Liver (tissue), 9 donors: ENCODE results near the gene DCUN1D2. TPM values are rescaled to one million over a fixed set of nuclear protein-coding genes. Genes with fewer than 3 reads are reported as not detected.

Source experiments
- DNase-seq: peaks from one replicate; pipeline ENCODE4 v3.0.0-alpha.2; 2017; ENCODE audit warnings: low spot score
- H3K27ac ChIP-seq, 2 donors: one replicate each; pipeline ENCODE4 v1.7.0; 2013; ENCODE audit warnings: inconsistent platforms in 2 of 2, low read length in 2 of 2, control low read depth in 1 of 2, low read depth in 1 of 2, mild to moderate bottlenecking in 1 of 2
- H3K27me3 ChIP-seq, 4 donors: one replicate each; pipeline versions ENCODE4 v1.6.1 to v1.7.0; 2013; ENCODE audit warnings: low read length in 3 of 4, inconsistent platforms in 1 of 4, mild to moderate bottlenecking in 1 of 4, moderate library complexity in 1 of 4; ENCODE audit not compliant: control insufficient read depth in 4 of 4, insufficient read depth in 4 of 4
- H3K36me3 ChIP-seq, 4 donors: one replicate each; pipeline versions ENCODE4 v1.6.1 to v1.7.0; 2013; ENCODE audit warnings: low read length in 3 of 4, mild to moderate bottlenecking in 3 of 4, low read depth in 1 of 4, moderate library complexity in 1 of 4; ENCODE audit not compliant: control insufficient read depth in 4 of 4, insufficient read depth in 3 of 4
- H3K4me1 ChIP-seq, 4 donors: one replicate each; pipeline versions ENCODE4 v1.6.1 to v1.7.0; 2013; ENCODE audit warnings: low read length in 3 of 4, mild to moderate bottlenecking in 3 of 4, moderate library complexity in 1 of 4; ENCODE audit not compliant: control insufficient read depth in 4 of 4, insufficient read depth in 4 of 4
- H3K4me3 ChIP-seq, 3 donors: one replicate each; pipeline versions ENCODE4 v1.6.1 to v1.7.0; 2013; ENCODE audit warnings: low read length in 3 of 3, control low read depth in 1 of 3, low read depth in 1 of 3, mild to moderate bottlenecking in 1 of 3
- H3K9ac ChIP-seq, 2 donors: one replicate each; pipeline ENCODE4 v1.7.0; 2013; ENCODE audit warnings: low read length in 2 of 2, mild to moderate bottlenecking in 2 of 2, moderate library complexity in 2 of 2, control low read depth in 1 of 2, low read depth in 1 of 2
- H3K9me3 ChIP-seq, 4 donors: one replicate each; pipeline versions ENCODE4 v1.6.1 to v1.7.0; 2013; ENCODE audit warnings: low read length in 3 of 4; ENCODE audit not compliant: control insufficient read depth in 4 of 4
- ATF3 ChIP-seq: IDR thresholded peaks from 2 replicates; pipeline ENCODE4 v1.6.1; 2016; ENCODE audit warnings: antibody characterized with exemption
- EGR1 ChIP-seq, 2 donors: IDR thresholded peaks; 2 replicates each; pipeline ENCODE4 v1.6.1; 2016 to 2018; ENCODE audit warnings: antibody characterized with exemption in 2 of 2, low read depth in 2 of 2
- FOXA1 ChIP-seq: IDR thresholded peaks from 2 replicates; pipeline ENCODE4 v1.6.1; 2016; ENCODE audit warnings: antibody characterized with exemption
- GABPA ChIP-seq, 2 donors: IDR thresholded peaks in 1 of 2; conservative IDR thresholded peaks in 1 of 2; 2 replicates each; pipeline ENCODE4 v1.6.1; 2016; ENCODE audit warnings: antibody characterized with exemption in 2 of 2, mild to moderate bottlenecking in 1 of 2, moderate library complexity in 1 of 2
- HNF4A ChIP-seq, 2 donors: conservative IDR thresholded peaks; 2 replicates each; pipeline ENCODE4 v1.6.1; 2016; ENCODE audit warnings: antibody characterized with exemption in 2 of 2, mild to moderate bottlenecking in 2 of 2
- HNF4G ChIP-seq: IDR thresholded peaks from 2 replicates; pipeline ENCODE4 v1.6.1; 2016; ENCODE audit warnings: antibody characterized with exemption
- JUND ChIP-seq, 2 donors: IDR thresholded peaks; 2 replicates each; pipeline ENCODE4 v1.6.1; 2016; ENCODE audit warnings: antibody characterized with exemption in 2 of 2
- MAX ChIP-seq: IDR thresholded peaks from 2 replicates; pipeline ENCODE4 v1.6.1; 2016; ENCODE audit warnings: antibody characterized with exemption
- NR2F2 ChIP-seq: IDR thresholded peaks from 2 replicates; pipeline ENCODE4 v1.6.1; 2016; ENCODE audit warnings: antibody characterized with exemption
- RXRA ChIP-seq, 2 donors: IDR thresholded peaks; 2 replicates each; pipeline ENCODE4 v1.6.1; 2017 to 2018; ENCODE audit warnings: antibody characterized with exemption in 2 of 2, mild to moderate bottlenecking in 1 of 2
- SP1 ChIP-seq: IDR thresholded peaks from 2 replicates; pipeline ENCODE4 v1.6.1; 2018; ENCODE audit warnings: antibody characterized with exemption, mild to moderate bottlenecking
- YY1 ChIP-seq: IDR thresholded peaks from 2 replicates; pipeline ENCODE4 v1.6.1; 2016; ENCODE audit warnings: antibody characterized with exemption, mild to moderate bottlenecking
- ZBTB33 ChIP-seq: IDR thresholded peaks from 2 replicates; pipeline ENCODE4 v1.6.1; 2016; ENCODE audit warnings: antibody characterized with exemption
- WGBS: extraction: QIAGEN DNeasy Blood & Tissue Kit; methylation state at CpG from one replicate; pipeline ENCODE4 v1.1.7; 2013; 5-methylcytosine and 5-hydroxymethylcytosine counted together
- polyA plus RNA-seq, 2 donors: library from polyadenylated mRNA; stranded (reverse) in 1 of 2; unstranded in 1 of 2; fragments of 200-250 nt in 1 of 2; fragments of >200 nt in 1 of 2; fragmentation: Nextera tagmentation in 1 of 2; extraction: Ambion mirVana in 1 of 2; gene quantifications; one replicate each; pipeline versions ENCODE4 v1.2.1 to v1.2.3, GENCODE V29; 2013 to 2015
- total RNA-seq, 2 donors: library from RNA; depleted of rRNA; stranded (reverse); fragments of >200 nt; gene quantifications; one replicate each; pipeline ENCODE4 v1.2.3, GENCODE V29; 2014
- TF ChIP-seq, protein P1 (sequence below): IDR thresholded peaks from 2 replicates; pipeline ENCODE4 v1.6.1; 2016; ENCODE audit warnings: antibody characterized with exemption, mild to moderate bottlenecking
- donor health status: healthy.
- donor health status: healthy.
- donor health status: healthy.
- donor health status: healthy.
- donor health status: healthy.

The DCUN1D2 gene
- total and polyA plus RNA-seq, 4 donors = 4.0 to 13.1 (median 5.5) TPM

DNA sequence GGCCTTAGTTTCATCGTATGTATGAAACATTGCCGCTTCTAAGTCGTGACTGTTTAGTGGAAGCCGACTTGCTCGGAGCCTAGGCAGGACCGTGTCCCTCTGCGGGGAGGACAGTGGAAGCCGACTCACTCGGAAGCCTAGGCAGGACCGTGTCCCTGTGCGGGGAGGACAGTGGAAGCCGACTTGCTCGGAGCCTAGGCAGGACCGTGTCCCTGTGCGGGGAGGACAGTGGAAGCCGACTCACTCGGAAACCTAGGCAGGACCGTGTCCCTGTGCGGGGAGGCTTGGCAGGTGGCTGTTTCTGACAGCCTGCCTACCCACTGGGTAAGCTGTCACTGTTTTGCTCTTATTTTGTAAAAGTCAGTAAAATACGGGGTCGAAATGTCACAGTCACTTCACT lies 20.4 kb upstream of the DCUN1D2 start:
- H3K9me3 ChIP-seq = no peaks in the 10 kb centered on the region
- H3K4me3 ChIP-seq = no peak overlapping the region
- H3K27ac ChIP-seq = no peak overlapping the region
- H3K36me3 ChIP-seq = peaks cover 0 to 16% (median 6%) of the 10 kb centered on the region in 4 donors
- WGBS = 97% methylated on average over 21 of the region's 21 CpGs
- no peaks in the 10 kb centered on the region for H3K27me3 ChIP-seq
- no peak overlapping the region for H3K9ac ChIP-seq
- TF ChIP-seq HNF4G = no peak
- no peak for TF ChIP-seq MAX
- no peak for DNase-seq
- H3K4me1 ChIP-seq = no peaks in the 10 kb centered on the region

GRCh38 chr13:113509989-113510388 lies 19.5 kb upstream of the DCUN1D2 start:
- Histone ChIP-seq H3K36me3 (peaks cover 0 to 16% (median 6%) of the 10 kb centered on the region in 4 donors), H3K9ac (no peak overlapping the region), H3K4me3 (no peak overlapping the region), H3K9me3 (no peaks in the 10 kb centered on the region), H3K27me3 (no peaks in the 10 kb centered on the region), H3K4me1 (no peaks in the 10 kb centered on the region), H3K27ac (no peak overlapping the region)
- WGBS = 95% methylated on average over 10 of the region's 10 CpGs
- DNase-seq = no peak
- TF ChIP-seq YY1 (no peak), GABPA (IDR thresholded peaks at IDR 0.05 in 1 of 2, conservative IDR thresholded peaks at IDR 0.05 in 1 of 2) (no peak), JUND (IDR thresholded peaks at IDR 0.05) (no peak), RXRA (IDR thresholded peaks at IDR 0.05) (no peak), HNF4G (no peak), MAX (no peak), ATF3 (no peak), ZBTB33 (no peak), NR2F2 (no peak), SP1 (no peak), HNF4A (conservative IDR thresholded peaks at IDR 0.05) (no peak), FOXA1 (no peak), EGR1 (IDR thresholded peaks at IDR 0.05; ENCODE audit: low read depth in 2 of 2) (no peak)
- TF ChIP-seq, protein P1, sequence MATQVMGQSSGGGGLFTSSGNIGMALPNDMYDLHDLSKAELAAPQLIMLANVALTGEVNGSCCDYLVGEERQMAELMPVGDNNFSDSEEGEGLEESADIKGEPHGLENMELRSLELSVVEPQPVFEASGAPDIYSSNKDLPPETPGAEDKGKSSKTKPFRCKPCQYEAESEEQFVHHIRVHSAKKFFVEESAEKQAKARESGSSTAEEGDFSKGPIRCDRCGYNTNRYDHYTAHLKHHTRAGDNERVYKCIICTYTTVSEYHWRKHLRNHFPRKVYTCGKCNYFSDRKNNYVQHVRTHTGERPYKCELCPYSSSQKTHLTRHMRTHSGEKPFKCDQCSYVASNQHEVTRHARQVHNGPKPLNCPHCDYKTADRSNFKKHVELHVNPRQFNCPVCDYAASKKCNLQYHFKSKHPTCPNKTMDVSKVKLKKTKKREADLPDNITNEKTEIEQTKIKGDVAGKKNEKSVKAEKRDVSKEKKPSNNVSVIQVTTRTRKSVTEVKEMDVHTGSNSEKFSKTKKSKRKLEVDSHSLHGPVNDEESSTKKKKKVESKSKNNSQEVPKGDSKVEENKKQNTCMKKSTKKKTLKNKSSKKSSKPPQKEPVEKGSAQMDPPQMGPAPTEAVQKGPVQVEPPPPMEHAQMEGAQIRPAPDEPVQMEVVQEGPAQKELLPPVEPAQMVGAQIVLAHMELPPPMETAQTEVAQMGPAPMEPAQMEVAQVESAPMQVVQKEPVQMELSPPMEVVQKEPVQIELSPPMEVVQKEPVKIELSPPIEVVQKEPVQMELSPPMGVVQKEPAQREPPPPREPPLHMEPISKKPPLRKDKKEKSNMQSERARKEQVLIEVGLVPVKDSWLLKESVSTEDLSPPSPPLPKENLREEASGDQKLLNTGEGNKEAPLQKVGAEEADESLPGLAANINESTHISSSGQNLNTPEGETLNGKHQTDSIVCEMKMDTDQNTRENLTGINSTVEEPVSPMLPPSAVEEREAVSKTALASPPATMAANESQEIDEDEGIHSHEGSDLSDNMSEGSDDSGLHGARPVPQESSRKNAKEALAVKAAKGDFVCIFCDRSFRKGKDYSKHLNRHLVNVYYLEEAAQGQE = no peak
